ENCODE results near the gene PPFIA3.

Gene PPFIA3

GRCh38 chr19:49182848-49183375 lies 63.6 kb downstream of the PPFIA3 start:
- DNase-seq (ENCODE audit: low read depth) = no peak

- no peak for DNase-seq (ENCODE audit: low read depth)
Observed at GRCh38 chr19:49186108-49186507, 66.8 kb downstream of the PPFIA3 start.

GRCh38 chr19:49188626-49189200 lies 69.4 kb downstream of the PPFIA3 start:
- no peak for DNase-seq (ENCODE audit: low read depth)

- no peak for DNase-seq (ENCODE audit: low read depth)
Observed at GRCh38 chr19:49189259-49189658, 69.9 kb downstream of the PPFIA3 start.

GRCh38 chr19:49190781-49191180 lies 71.4 kb downstream of the PPFIA3 start:
- no peak for DNase-seq (ENCODE audit: low read depth)

- DNase-seq (ENCODE audit: low read depth) = no peak
Observed at GRCh38 chr19:49193822-49194394, 74.6 kb downstream of the PPFIA3 start.

GRCh38 chr19:49194408-49194807 lies 75.1 kb downstream of the PPFIA3 start:
- DNase-seq (ENCODE audit: low read depth) = no peak

GRCh38 chr19:49196527-49197240 lies 77.3 kb downstream of the PPFIA3 start:
- no peak for DNase-seq (ENCODE audit: low read depth)

GRCh38 chr19:49200238-49200862 lies 81.0 kb downstream of the PPFIA3 start:
- DNase-seq (ENCODE audit: low read depth) = no peak

All from activated T-cell treated with anti-CD3 and anti-CD28 coated beads for 24 hours (primary cell).